ENCODE measurements around the gene NTM.

DNA sequence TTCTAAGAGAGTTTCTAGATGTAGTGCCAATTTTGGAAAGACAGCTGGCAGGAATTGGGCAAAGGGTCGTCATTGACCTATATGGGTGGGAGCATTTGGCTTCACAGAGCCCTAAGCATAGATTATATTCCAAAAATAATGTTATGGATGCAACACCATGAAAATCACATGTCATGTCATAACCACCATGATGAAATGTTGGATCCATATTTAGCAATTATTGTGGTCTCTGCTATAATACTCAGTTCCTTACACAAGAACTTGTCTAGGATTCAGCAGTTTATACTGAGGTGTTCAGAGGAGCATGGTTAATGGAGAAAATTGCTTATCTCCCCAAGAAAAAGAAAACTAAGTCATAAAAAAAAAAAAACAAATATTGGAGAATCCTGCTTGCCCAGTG is 31.6 kb downstream of the NTM start:
- TF ChIP-seq, protein P1, sequence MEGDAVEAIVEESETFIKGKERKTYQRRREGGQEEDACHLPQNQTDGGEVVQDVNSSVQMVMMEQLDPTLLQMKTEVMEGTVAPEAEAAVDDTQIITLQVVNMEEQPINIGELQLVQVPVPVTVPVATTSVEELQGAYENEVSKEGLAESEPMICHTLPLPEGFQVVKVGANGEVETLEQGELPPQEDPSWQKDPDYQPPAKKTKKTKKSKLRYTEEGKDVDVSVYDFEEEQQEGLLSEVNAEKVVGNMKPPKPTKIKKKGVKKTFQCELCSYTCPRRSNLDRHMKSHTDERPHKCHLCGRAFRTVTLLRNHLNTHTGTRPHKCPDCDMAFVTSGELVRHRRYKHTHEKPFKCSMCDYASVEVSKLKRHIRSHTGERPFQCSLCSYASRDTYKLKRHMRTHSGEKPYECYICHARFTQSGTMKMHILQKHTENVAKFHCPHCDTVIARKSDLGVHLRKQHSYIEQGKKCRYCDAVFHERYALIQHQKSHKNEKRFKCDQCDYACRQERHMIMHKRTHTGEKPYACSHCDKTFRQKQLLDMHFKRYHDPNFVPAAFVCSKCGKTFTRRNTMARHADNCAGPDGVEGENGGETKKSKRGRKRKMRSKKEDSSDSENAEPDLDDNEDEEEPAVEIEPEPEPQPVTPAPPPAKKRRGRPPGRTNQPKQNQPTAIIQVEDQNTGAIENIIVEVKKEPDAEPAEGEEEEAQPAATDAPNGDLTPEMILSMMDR (IDR thresholded peaks at IDR 0.05): no peak
- TF ChIP-seq EP300 (IDR thresholded peaks at IDR 0.05): no peak
